AG04449 (cell line): ENCODE results near the gene PDXK.

Experiments used
- CTCF ChIA-PET: fragments of 350-600 bp; formaldehyde crosslinking; extraction: SDS; loops from one replicate; lab custom pipeline; 2021; ENCODE audit warnings: antibody characterized with exemption; lab: Yijun Ruan, JAX
- POLR2A ChIA-PET: fragments of 400-600, 350-600 bp; formaldehyde crosslinking; extraction: SDS; loops from one replicate; lab custom pipeline; 2020; ENCODE audit warnings: antibody characterized with exemption, inconsistent platforms; lab: Yijun Ruan, JAX
- DNase-seq: peaks from one replicate; pipeline ENCODE4 v3.0.0-alpha.2; 2010; ENCODE audit warnings: low read depth, low spot score
- H3K4me3 ChIP-seq: 2 replicates; pipeline ENCODE4 v1.5.1; 2011; ENCODE audit warnings: low read depth, mild to moderate bottlenecking, control low read depth, low read length
- TF ChIP-seq, protein P1 (sequence below): IDR thresholded peaks from one replicate; pipeline ENCODE4 v1.5.1; 2011; ENCODE audit warnings: mild to moderate bottlenecking, moderate library complexity, low read length, control low read depth, inconsistent platforms; ENCODE audit not compliant: insufficient read depth; ENCODE audit errors: missing control alignments

The PDXK gene

DNA sequence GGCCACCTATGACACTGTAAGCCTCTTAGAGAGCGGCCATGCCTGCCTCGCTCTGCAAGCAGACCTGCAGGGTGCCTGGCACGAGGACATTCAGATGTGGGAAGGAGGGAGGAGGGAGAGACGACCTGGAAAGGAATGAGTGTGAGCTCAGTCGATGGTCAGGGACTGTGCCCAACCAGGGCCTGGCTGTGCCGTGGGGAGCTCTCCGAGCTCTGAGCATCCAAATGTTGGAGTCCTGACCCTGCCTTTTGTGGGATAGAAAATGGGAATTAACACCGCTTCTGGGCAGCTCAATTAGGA is 49.9 kb downstream of the PDXK start:
- no peak overlapping the region for H3K4me3 ChIP-seq
- ChIA-PET POLR2A (interaction anchor here (0.6 kb wide), 1 partner anchor 97 kb away, joined by 4 read pairs; no protein-coding TSS in a partner anchor), CTCF (interaction anchor here (0.8 kb wide), 1 partner anchor 40 kb away, joined by 3 read pairs; no protein-coding TSS in a partner anchor)
- TF ChIP-seq, protein P1, sequence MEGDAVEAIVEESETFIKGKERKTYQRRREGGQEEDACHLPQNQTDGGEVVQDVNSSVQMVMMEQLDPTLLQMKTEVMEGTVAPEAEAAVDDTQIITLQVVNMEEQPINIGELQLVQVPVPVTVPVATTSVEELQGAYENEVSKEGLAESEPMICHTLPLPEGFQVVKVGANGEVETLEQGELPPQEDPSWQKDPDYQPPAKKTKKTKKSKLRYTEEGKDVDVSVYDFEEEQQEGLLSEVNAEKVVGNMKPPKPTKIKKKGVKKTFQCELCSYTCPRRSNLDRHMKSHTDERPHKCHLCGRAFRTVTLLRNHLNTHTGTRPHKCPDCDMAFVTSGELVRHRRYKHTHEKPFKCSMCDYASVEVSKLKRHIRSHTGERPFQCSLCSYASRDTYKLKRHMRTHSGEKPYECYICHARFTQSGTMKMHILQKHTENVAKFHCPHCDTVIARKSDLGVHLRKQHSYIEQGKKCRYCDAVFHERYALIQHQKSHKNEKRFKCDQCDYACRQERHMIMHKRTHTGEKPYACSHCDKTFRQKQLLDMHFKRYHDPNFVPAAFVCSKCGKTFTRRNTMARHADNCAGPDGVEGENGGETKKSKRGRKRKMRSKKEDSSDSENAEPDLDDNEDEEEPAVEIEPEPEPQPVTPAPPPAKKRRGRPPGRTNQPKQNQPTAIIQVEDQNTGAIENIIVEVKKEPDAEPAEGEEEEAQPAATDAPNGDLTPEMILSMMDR, result no peak
- no peak for DNase-seq

DNA sequence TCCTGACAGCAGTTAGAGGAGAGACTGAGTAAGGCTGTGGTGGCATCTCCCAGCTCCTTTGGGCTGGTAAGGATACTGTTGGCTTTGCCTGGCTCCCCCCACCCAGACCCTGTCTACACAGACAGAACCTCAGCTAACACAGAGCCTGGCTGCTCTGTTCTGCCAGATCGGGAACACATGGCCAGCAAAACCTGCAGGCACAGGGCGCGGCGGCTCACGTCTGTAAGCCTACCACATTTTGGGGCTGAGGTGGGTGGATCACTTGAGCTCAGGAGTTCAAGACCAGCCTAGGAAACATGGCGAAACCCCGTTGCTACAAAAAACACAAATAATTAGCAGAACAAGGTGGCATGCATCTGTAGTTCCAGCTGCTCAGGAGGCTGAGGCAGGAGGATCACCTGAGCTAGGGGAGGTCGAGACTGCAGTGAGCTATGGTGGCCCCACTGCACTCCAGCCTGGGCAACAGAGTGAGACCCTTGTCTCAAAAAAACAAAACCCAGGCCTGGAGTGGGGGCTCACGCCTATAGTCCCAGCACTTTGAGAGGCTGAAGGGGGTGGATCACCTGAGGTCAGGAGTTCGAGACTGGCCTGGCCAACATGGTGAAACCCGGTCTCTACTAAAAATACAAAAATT is 50.5 kb downstream of the PDXK start:
- no peak overlapping the region for H3K4me3 ChIP-seq
- TF ChIP-seq, protein P1, result no peak
- ChIA-PET POLR2A (no interaction called here), CTCF (interaction anchor here (0.6 to 0.8 kb wide), 2 partner anchors 20 to 41 kb away, joined by 3 read pairs; partner anchors contain the start of gene RRP1)
- DNase-seq, result no peak

DNA sequence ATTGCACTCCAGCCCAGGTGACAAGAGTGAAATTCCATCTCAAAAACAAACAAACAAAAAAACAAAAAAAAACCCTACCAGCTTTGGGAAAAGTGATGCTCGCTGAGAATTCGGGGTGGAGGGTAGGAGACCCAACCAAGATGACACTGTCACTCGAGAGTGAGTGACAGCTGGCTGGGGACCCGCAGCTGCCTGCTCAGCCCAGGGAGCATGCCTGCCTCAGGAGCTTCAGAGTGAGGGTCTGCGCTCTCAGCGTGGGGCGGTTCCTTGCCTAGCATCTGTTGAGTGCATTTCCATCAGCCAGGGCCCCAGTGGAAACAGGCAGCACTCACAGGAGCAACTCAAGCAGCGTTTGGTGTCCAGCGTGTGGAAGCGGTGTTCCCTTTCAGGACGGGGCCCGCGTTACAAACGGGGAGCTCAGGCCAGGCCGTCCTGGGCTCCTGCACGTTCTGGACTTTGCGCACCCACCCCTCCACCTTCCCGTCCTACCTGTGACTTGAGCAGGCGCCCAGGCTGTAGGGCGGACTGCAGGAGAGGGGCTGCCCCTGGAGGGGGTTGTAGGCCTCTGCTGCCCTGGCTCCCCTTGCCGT is 51.2 kb downstream of the PDXK start:
- CTCF ChIA-PET, result interaction anchor here (1.3 kb wide), 1 partner anchor 10 kb away, joined by 3 read pairs; no protein-coding TSS in a partner anchor
- POLR2A ChIA-PET, result no interaction called here
- no peak for DNase-seq
- no peak overlapping the region for H3K4me3 ChIP-seq
- TF ChIP-seq, protein P1, result no peak

DNA sequence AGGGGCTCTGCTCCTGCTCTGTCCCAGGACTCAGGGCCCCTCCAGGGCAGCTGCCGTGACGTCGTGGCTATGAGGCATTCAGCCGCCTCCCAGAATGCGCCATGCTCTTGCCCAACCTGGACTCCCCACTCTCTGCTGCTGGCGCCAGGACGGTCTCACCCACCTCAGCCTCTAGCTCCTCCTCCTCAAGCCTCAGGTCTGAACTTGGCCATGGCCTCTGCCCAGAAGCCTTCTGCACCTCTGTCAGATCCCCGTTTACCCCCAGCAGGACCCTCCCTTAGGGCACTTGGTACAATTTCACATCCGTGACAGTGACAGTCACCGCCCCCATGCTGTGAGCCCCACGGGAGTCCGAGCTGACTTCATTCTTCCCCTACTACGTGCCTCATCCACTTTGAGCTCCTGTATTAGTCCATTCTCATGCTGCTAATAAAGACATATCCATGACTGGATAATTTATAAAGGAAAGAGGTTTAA is 52.3 kb downstream of the PDXK start:
- CTCF ChIA-PET, result interaction anchor here (1.3 kb wide), 1 partner anchor 9 kb away, joined by 3 read pairs; no protein-coding TSS in a partner anchor
- no peak overlapping the region for H3K4me3 ChIP-seq
- TF ChIP-seq, protein P1, result no peak
- DNase-seq, result no peak
- POLR2A ChIA-PET, result no interaction called here

DNA sequence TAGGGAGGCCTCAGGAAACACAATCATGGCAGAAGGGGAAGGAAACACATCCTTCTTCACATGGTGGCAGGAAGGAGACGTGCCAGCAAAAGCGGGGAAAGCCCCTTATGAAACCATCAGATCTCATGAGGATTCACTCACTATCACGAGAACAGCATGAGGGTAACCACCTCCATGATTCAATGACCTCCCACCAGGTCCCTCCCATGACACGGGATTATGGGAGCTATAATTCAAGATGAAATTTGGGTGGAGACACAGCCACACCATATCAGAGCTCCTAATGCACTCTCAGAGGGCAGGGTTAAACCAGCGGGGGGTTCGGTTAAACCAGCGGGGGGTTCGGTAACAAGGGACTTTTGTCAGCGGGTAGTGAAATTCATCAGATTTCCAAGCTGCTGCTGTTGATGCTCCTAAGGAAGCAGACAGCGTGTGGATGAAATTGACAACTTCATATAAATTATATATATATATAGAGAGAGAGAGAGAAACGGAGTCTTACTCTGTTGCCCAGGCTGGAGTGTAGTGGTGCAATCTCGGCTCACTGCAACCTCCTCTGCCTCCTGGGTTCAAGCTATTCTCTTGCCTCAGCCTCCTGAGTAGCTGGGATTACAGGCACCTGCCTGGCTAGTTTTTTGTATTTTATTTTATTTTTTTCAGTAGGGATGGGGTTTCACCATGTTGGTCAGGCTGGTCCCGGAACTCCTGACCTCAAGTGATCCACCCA is 52.9 kb downstream of the PDXK start:
- no peak overlapping the region for H3K4me3 ChIP-seq
- no peak for DNase-seq
- CTCF ChIA-PET, result interaction anchor here (3.5 kb wide), 1 partner anchor 18 kb away, joined by 19 read pairs; the partner anchor contains the start of gene RRP1
- TF ChIP-seq, protein P1, result no peak
- POLR2A ChIA-PET, result no interaction called here

DNA sequence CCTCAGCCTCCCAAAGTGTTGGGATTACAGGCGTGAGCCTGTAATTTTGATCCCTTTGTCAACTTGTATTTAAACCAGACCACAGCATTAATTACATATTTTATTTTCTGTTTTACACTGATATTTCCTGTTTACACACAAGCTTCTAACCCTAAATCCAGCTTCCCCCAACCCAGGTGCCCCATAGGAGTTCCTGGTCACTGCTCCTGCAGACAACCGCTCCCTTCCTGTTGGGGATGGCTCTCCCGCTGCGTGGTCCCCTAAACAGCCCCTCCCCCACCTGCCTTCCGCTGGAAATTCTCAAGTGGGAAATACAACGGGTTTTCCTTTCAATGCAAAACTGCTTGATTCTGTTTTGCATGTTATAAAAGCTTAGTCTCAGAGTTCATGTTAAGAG is 53.5 kb downstream of the PDXK start:
- TF ChIP-seq, protein P1, result no peak

More for the DNA sequence above, 53.5 kb downstream of the PDXK start:
- CTCF ChIA-PET, result interaction anchor here (3.5 kb wide), 1 partner anchor 17 kb away, joined by 19 read pairs; the partner anchor contains the start of gene RRP1
- DNase-seq, result no peak
- H3K4me3 ChIP-seq, result no peak overlapping the region
- POLR2A ChIA-PET, result no interaction called here
